Prostate gland (tissue), 2 donors: ENCODE results near the gene TNNT2. TPM values are rescaled to one million over a fixed set of nuclear protein-coding genes. Genes with fewer than 3 reads are reported as not detected.

ENCODE experiments used
- DNase-seq: peaks from one replicate; pipeline ENCODE4 v3.0.0-alpha.2; 2019; ENCODE audit warnings: low spot score
- H3K27ac ChIP-seq, 2 donors: fragments of 200-600 bp; sonication (generic); 2 replicates each; pipeline ENCODE4 v1.5.1; 2017 to 2019
- H3K27me3 ChIP-seq: fragments of 200-600 bp; sonication (generic); replicated peaks from 2 replicates; pipeline ENCODE4 v1.5.1; 2019; ENCODE audit not compliant: insufficient read depth
- H3K36me3 ChIP-seq, 2 donors: fragments of 200-600 bp; sonication (generic); 1 replicate in 1 of 2; 2 replicates in 1 of 2; pipeline versions ENCODE4 v1.5.1 to v1.8.1; 2017 to 2019
- H3K4me1 ChIP-seq: fragments of 200-600 bp; sonication (generic); replicated peaks from 2 replicates; pipeline ENCODE4 v1.5.1; 2019
- H3K4me3 ChIP-seq, 2 donors: fragments of 200-600 bp; sonication (generic); 2 replicates each; pipeline ENCODE4 v1.5.1; 2017 to 2019
- H3K9me3 ChIP-seq: fragments of 200-600 bp; sonication (generic); 2 replicates; pipeline ENCODE4 v1.5.1; 2017
- CTCF ChIP-seq, 4 experiments: fragments of 200-600 bp in 2 of 4; fragments of 450-650 bp in 2 of 4; sonication (generic) in 2 of 4; IDR thresholded peaks; 1 replicate in 3 of 4; 2 replicates in 1 of 4; pipeline ENCODE4 v1.5.1; 2016 to 2019; ENCODE audit warnings: antibody characterized with exemption in 4 of 4, mild to moderate bottlenecking in 2 of 4, moderate library complexity in 2 of 4
- POLR2A ChIP-seq: fragments of 450-650 bp; IDR thresholded peaks from one replicate; pipeline ENCODE4 v1.6.1; 2016; ENCODE audit warnings: antibody characterized with exemption, mild to moderate bottlenecking
- POLR2AphosphoS5 ChIP-seq: sonication (generic); formaldehyde crosslinking; IDR thresholded peaks from one replicate; pipeline ENCODE4 v1.6.1; 2017; ENCODE audit warnings: antibody characterized with exemption
- WGBS: methylation state at CpG from one replicate; pipeline ENCODE4 v1.1.5; 2018; 5-methylcytosine and 5-hydroxymethylcytosine counted together
- intact Hi-C: fragments of 100-400 bp; cut with DNase I; formaldehyde crosslinking; loops from one replicate; pipeline ENCODE4 v1.14.2; 2022
- total RNA-seq, 2 donors: library from RNA; depleted of rRNA; stranded (reverse); fragments of >200 nt; gene quantifications; one replicate each; pipeline ENCODE4 v1.1.0, GENCODE V29; 2016

The TNNT2 gene
- total RNA-seq, 2 donors from 2014 or later, result 2.2 to 3.5 TPM

DNA sequence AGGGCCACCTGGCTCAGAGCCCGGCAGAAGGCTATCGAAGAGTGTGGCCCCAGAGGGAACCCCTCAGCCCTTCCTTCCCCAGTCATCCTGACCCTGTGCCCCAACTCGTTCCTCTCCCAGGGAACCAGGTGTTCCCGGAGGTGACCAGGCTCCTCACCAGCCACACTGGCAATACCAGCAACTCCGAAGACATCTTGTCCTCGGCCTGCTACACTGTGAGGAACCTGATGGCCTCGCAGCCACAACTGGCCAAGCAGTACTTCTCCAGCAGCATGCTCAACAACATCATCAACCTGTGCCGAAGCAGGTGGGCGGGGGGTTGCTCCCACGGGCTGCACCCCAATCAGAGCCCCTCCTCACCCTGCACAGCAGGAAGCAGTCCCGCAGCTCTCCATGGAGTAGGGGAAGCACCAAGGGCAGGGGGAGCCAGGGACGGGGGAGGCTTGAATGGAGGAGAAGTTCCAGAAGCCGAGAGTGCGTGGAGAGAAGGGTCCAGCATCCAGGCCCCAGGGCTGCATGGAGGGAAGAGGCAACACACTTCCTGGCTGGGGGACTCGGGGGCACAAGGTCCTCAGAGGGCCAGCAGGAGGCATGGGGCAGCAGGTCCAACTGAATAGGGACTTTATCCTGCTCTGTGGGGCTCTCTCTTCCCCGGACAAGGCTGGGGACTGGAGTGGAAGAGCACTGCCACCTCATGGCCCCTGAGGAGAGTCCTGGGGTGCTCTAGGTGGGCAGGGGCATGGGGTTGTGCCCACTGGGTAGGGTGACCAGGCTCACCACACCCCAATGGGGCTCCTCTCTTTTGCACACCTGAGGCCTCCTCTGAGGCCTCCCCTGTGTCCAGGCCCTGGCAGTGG lies 52.4 kb downstream of the TNNT2 start:
- no peaks in the 10 kb centered on the region for H3K9me3 ChIP-seq
- no peak overlapping the region for H3K27ac ChIP-seq
- no peak for TF ChIP-seq CTCF (IDR thresholded peaks at IDR 0.05)
- TF ChIP-seq POLR2AphosphoS5, result no peak
- TF ChIP-seq POLR2A, result no peak
- no peaks in the 10 kb centered on the region for H3K27me3 ChIP-seq
- DNase-seq, result no peak
- H3K36me3 ChIP-seq, result peaks cover 0 to 15% of the 10 kb centered on the region in 2 donors
- 79% methylated on average over 16 of the region's 16 CpGs for WGBS
- H3K4me1 ChIP-seq, result no peaks in the 10 kb centered on the region
- H3K4me3 ChIP-seq, result no peak overlapping the region
- intact Hi-C loops, result no loop called here

GRCh38 chr1:201324306-201324705 lies 53.2 kb downstream of the TNNT2 start:
- intact Hi-C loops, result no loop called here
- H3K27ac ChIP-seq, result no peak overlapping the region
- H3K36me3 ChIP-seq, result peaks cover 0 to 15% of the 10 kb centered on the region in 2 donors
- no peaks in the 10 kb centered on the region for H3K27me3 ChIP-seq
- 90% methylated on average over 4 of the region's 4 CpGs for WGBS
- DNase-seq, result no peak
- TF ChIP-seq CTCF (IDR thresholded peaks at IDR 0.05) (no peak), POLR2A (no peak), POLR2AphosphoS5 (no peak)
- no peak overlapping the region for H3K4me3 ChIP-seq
- no peaks in the 10 kb centered on the region for H3K9me3 ChIP-seq
- no peaks in the 10 kb centered on the region for H3K4me1 ChIP-seq

DNA sequence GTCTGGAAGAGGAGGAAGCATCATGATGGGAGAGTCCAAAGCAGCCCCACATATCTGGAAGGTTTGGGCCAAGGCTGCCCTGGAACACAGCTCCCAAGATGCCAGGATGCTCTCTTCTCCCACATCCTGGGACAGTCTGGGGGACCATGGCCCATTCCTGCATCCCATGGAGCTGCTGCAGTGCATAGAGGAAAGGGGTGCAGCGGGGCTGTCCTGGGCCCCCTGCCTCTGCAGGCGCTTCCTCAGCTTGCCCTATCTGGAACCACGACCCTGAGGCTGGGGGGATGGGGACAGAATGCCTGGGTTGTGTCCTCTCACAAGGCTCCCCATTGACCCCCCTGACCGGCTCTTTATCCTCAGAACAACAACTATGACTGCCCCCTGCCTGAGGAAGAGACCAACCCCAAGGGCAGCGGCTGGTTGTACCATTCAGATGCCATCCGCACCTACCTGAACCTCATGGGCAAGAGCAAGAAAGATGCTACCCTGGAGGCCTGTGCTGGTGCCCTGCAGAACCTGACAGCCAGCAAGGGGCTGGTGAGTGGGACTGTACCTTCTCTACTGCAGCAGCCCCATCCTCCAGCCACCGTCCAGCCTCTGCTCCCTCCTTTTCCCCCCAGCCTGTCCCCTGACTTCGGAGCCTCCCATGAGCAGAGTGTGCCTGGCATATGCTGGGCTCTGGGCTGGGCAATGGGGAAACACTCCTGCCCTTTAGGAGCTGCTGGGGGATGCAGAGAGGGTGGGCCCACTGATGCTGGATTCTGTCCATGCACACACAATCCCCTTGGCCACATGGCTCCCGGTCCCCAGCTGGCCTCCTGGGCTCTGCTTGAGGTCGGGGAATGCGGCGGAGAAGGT lies 54.6 kb downstream of the TNNT2 start:
- WGBS, result 91% methylated on average over 12 of the region's 12 CpGs
- H3K36me3 ChIP-seq, result peaks cover 0 to 15% of the 10 kb centered on the region in 2 donors
- intact Hi-C loops, result no loop called here

GRCh38 chr1:201321826-201322390 lies 55.6 kb downstream of the TNNT2 start:
- H3K27me3 ChIP-seq, result no peaks in the 10 kb centered on the region
- H3K27ac ChIP-seq, result no peak overlapping the region
- H3K9me3 ChIP-seq, result no peaks in the 10 kb centered on the region
- peaks cover 0 to 18% of the 10 kb centered on the region in 2 donors for H3K36me3 ChIP-seq
- TF ChIP-seq POLR2AphosphoS5, result no peak
- TF ChIP-seq POLR2A, result no peak
- no peak for TF ChIP-seq CTCF (IDR thresholded peaks at IDR 0.05)
- H3K4me1 ChIP-seq, result no peaks in the 10 kb centered on the region
- H3K4me3 ChIP-seq, result no peak overlapping the region
- 87% methylated on average over 15 of the region's 15 CpGs for WGBS
- intact Hi-C loops, result no loop called here
- no peak for DNase-seq

More for the DNA sequence above, 54.6 kb downstream of the TNNT2 start:
- H3K4me3 ChIP-seq, result no peak overlapping the region
- H3K9me3 ChIP-seq, result no peaks in the 10 kb centered on the region
- no peak for DNase-seq
- no peak overlapping the region for H3K27ac ChIP-seq
- TF ChIP-seq CTCF (IDR thresholded peaks at IDR 0.05) (no peak), POLR2A (no peak), POLR2AphosphoS5 (no peak)
- no peaks in the 10 kb centered on the region for H3K4me1 ChIP-seq
- H3K27me3 ChIP-seq, result no peaks in the 10 kb centered on the region
